ENCODE data around the gene RIBC2. TPM values are rescaled to one million over a fixed set of nuclear protein-coding genes. Genes with fewer than 3 reads are reported as not detected.

The RIBC2 gene
- total and polyA plus RNA-seq, 2 of the 4 experiments (the other 2 are of a cell fraction) = 0.29 to 0.36 TPM

- Histone ChIP-seq H3K4ac (ENCODE audit: low read depth, low read length) (no peak overlapping the region), H3K27ac (ENCODE audit: insufficient read depth, low read length) (no peak overlapping the region), H3K79me1 (ENCODE audit: low read depth in 1 of 2, low read length in 2 of 2) (no peaks in the 10 kb centered on the region), H4K5ac (ENCODE audit: low read depth, low read length) (no peak overlapping the region), H3K4me3 (ENCODE audit: insufficient read depth, low read depth, low read length) (no peak overlapping the region), H3K14ac (replicated peaks; ENCODE audit: low read depth, low read length) (no peak overlapping the region), H3K9ac (ENCODE audit: low read depth, low read length) (no peak overlapping the region), H2BK15ac (ENCODE audit: low read depth, low read length) (no peak overlapping the region), H3K27me3 (ENCODE audit: control insufficient read depth, insufficient read depth, low read length) (peaks cover 35% of the 10 kb centered on the region), H3K9me1 (ENCODE audit: insufficient read depth, low read length) (no peaks in the 10 kb centered on the region), H3K4me1 (ENCODE audit: control insufficient read depth, insufficient read depth, low read length) (no peaks in the 10 kb centered on the region), H4K20me1 (ENCODE audit: insufficient read depth, low read length) (no peaks in the 10 kb centered on the region), H2BK20ac (ENCODE audit: low read depth, low read length) (no peak overlapping the region), H4K8ac (ENCODE audit: low read depth in 2 of 2, low read length in 2 of 2) (no peak overlapping the region), H3K4me2 (ENCODE audit: low read depth, low read length) (no peak overlapping the region), H2BK120ac (ENCODE audit: low read depth, low read length) (no peak overlapping the region), H2AK5ac (ENCODE audit: low read depth, low read length) (no peak overlapping the region), H3K18ac (ENCODE audit: low read depth, low read length) (no peak overlapping the region), H2AK9ac (replicated peaks; ENCODE audit: low read depth, low read length, poor library complexity) (no peak overlapping the region), H3K9me3 (ENCODE audit: control insufficient read depth, insufficient read depth, low read length) (no peaks in the 10 kb centered on the region), H2BK5ac (ENCODE audit: low read depth, low read length, poor library complexity, severe bottlenecking) (no peak overlapping the region), H3K23ac (ENCODE audit: low read depth, low read length) (no peak overlapping the region), H4K91ac (ENCODE audit: insufficient read depth, low read depth, low read length) (no peak overlapping the region), H2AFZ (replicated peaks; ENCODE audit: low read length, poor library complexity) (no peak overlapping the region), H3K36me3 (ENCODE audit: control insufficient read depth, insufficient read depth, low read length) (no peaks in the 10 kb centered on the region), H3K56ac (ENCODE audit: extremely low read depth, insufficient read depth, low read length) (no peak overlapping the region)
- no TSS peak for BruUV-seq (replicated peaks)
- dilution Hi-C loops (cut with HindIII; ENCODE audit: low sequenced_read_pairs, unreplicated experiment) (no loop called here), in situ Hi-C loops (cut with MboI; ENCODE audit: low sequenced_read_pairs) (no loop called here), intact Hi-C loops (cut with micrococcal nuclease) (loop anchor here (5.0 kb wide), 1 partner anchor 41 kb away; no protein-coding TSS in a partner anchor)
- no peak for TF ChIP-seq BHLHE40 (IDR thresholded peaks at IDR 0.05; ENCODE audit: low read depth, low read length)
- no peak for TF ChIP-seq CEBPB (IDR thresholded peaks at IDR 0.05; ENCODE audit: low read depth, low read length)
- no peak for TF ChIP-seq CHD1 (IDR thresholded peaks at IDR 0.05; ENCODE audit: low read depth, low read length)
- TF ChIP-seq MAZ (IDR thresholded peaks at IDR 0.05; ENCODE audit: borderline replicate concordance, low read depth, low read length) = no peak
- TF ChIP-seq RFX5 (IDR thresholded peaks at IDR 0.05; ENCODE audit: low read depth, low read length) = no peak
- no peak for TF ChIP-seq NFE2L2 (IDR thresholded peaks at IDR 0.05; ENCODE audit: low read depth, low read length)
- no peak for TF ChIP-seq SMC3 (IDR thresholded peaks at IDR 0.05; ENCODE audit: low read depth, low read length)
- TF ChIP-seq FOS (IDR thresholded peaks at IDR 0.05; ENCODE audit: low read depth, low read length) = no peak
- no peak for TF ChIP-seq MAFK (IDR thresholded peaks at IDR 0.05; ENCODE audit: low read depth, low read length)
- no peak for TF ChIP-seq ELK1 (IDR thresholded peaks at IDR 0.05; ENCODE audit: borderline replicate concordance, low read depth, low read length)
- TF ChIP-seq CTCF (conservative IDR thresholded peaks at IDR 0.05; ENCODE audit: low read depth, low read length) = no peak
- TF ChIP-seq RAD21 (IDR thresholded peaks at IDR 0.05; ENCODE audit: low read length) = no peak
- TF ChIP-seq RCOR1 (IDR thresholded peaks at IDR 0.05; ENCODE audit: insufficient replicate concordance, low read length) = no peak
- no peak for TF ChIP-seq USF2 (IDR thresholded peaks at IDR 0.05; ENCODE audit: low read depth, low read length)
- no peak for TF ChIP-seq POLR2A (IDR thresholded peaks at IDR 0.05; ENCODE audit: low read depth, low read length)
- TF ChIP-seq MXI1 (IDR thresholded peaks at IDR 0.05; ENCODE audit: borderline replicate concordance, low read depth, low read length) = no peak
- no peak for ATAC-seq (ENCODE audit: low read depth)
- 53% methylated on average over 3 of the region's 5 CpGs; no CpG with 5 or more reads in 1 of the 2 experiments for WGBS, 2 experiments (ENCODE audit: extremely low coverage in 2 of 2, insufficient read length in 1 of 2)
- ChIA-PET CTCF (interaction anchor here (0.7 kb wide), 1 partner anchor 21 kb away, joined by 3 read pairs; no protein-coding TSS in a partner anchor), POLR2A (ENCODE audit: unreplicated experiment) (interaction anchor here (0.6 kb wide), 1 partner anchor 9 kb away, joined by 3 read pairs; no protein-coding TSS in a partner anchor)
- no peak for DNase-seq
Measured at GRCh38 chr22:45397806-45398205, 15.7 kb upstream of the RIBC2 start.

Measured in IMR-90 (cell line).